ENCODE data around the gene STKLD1.

Gene STKLD1

GRCh38 chr9:133403766-133404453, 27.7 kb downstream of the STKLD1 start:
- H3K27ac ChIP-seq: no peak overlapping the region
- H3K27me3 ChIP-seq (ENCODE audit: insufficient read depth, low read depth, severe bottlenecking): no peaks in the 10 kb centered on the region
- TF ChIP-seq, protein P1, sequence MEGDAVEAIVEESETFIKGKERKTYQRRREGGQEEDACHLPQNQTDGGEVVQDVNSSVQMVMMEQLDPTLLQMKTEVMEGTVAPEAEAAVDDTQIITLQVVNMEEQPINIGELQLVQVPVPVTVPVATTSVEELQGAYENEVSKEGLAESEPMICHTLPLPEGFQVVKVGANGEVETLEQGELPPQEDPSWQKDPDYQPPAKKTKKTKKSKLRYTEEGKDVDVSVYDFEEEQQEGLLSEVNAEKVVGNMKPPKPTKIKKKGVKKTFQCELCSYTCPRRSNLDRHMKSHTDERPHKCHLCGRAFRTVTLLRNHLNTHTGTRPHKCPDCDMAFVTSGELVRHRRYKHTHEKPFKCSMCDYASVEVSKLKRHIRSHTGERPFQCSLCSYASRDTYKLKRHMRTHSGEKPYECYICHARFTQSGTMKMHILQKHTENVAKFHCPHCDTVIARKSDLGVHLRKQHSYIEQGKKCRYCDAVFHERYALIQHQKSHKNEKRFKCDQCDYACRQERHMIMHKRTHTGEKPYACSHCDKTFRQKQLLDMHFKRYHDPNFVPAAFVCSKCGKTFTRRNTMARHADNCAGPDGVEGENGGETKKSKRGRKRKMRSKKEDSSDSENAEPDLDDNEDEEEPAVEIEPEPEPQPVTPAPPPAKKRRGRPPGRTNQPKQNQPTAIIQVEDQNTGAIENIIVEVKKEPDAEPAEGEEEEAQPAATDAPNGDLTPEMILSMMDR (IDR thresholded peaks at IDR 0.05; ENCODE audit: low read depth, low read length): peak; percentile 71
- H3K9me3 ChIP-seq (ENCODE audit: severe bottlenecking): no peaks in the 10 kb centered on the region
- H3K4me3 ChIP-seq (ENCODE audit: low read depth, low read length): no peak overlapping the region
- peaks cover 45% of the 10 kb centered on the region for H3K36me3 ChIP-seq
- DNase-seq: peak; percentile 51

DNA sequence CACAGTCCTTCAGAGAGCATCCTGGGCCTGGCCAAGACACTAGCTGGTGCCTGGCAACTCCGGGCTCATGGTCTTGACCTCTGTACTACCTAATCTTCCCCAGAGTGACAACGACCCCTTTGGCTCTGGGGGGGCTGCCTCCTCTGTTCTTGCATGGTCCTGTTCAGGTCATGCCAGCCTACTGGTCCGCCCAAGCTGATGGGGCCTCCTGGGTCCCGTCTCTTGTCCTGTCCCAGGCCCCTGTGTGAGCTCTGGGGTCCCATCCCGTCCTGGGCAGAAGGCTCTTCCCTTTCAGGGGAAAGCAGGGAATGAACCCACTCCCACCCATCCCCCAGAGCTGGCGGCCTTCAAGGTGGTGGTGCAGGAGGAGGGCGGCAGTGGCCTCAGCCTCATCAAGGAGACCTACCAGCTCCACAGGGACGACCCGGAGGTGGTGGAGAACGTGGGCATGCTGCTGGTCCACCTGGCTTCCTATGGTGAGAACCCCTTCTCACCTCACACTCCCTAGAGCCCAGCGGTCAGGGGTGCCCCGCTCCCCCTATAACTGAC, 28.4 kb downstream of the STKLD1 start:
- H3K36me3 ChIP-seq: peaks cover 49% of the 10 kb centered on the region
- TF ChIP-seq, protein P1 (IDR thresholded peaks at IDR 0.05; ENCODE audit: low read depth, low read length): no peak
- no peak overlapping the region for H3K4me3 ChIP-seq (ENCODE audit: low read depth, low read length)
- no peaks in the 10 kb centered on the region for H3K27me3 ChIP-seq (ENCODE audit: insufficient read depth, low read depth, severe bottlenecking)
- H3K27ac ChIP-seq: no peak overlapping the region
- H3K9me3 ChIP-seq (ENCODE audit: severe bottlenecking): no peaks in the 10 kb centered on the region
- no peak for DNase-seq

DNA sequence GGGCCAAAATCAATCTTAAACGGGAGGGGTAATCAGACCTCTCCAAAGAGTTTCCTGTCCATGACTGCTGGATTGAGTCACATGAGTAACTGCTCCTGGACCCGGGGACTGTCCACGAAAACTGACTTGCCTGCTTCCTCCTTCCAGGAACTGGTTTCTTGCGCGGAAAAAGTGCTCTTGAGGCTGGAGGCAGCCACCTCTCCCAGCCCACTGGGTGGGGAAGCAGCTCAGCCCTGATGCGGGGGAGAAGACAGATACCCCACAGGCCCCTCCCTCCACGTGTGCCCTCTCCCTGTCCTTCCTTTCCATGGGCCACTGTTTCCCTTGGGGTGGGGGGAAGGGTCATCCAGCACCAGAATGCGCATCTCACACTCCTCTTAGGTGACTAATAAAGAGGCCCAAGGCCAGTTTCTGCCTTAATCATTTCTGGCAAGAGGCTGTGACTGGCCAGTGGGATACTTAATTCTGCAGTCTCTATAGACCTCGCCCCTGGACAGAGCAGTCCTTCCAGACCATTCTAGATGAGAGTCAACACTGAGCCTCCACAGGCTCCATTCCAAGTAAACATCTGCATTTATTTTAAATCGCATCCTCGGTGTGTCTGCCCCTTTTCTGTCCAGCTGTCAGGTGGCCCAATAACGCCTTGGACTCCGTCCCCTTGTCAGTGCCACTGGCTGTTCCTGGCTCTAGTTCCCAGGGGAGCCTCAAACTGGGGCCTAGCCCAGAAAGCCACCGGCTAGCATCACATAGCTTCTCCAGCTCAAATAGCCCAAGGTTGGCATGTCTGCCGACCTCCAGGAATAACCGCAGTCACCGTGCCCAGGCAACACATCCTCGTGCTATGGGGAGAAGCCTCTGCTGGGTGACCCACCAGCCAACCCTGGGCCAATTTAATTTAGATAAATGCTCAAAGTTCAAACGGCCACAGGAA, 29.6 kb downstream of the STKLD1 start:
- no peaks in the 10 kb centered on the region for H3K27me3 ChIP-seq (ENCODE audit: insufficient read depth, low read depth, severe bottlenecking)
- peaks cover 58% of the 10 kb centered on the region for H3K36me3 ChIP-seq
- no peak overlapping the region for H3K27ac ChIP-seq
- TF ChIP-seq, protein P1 (IDR thresholded peaks at IDR 0.05; ENCODE audit: low read depth, low read length): no peak
- no peak overlapping the region for H3K4me3 ChIP-seq (ENCODE audit: low read depth, low read length)
- no peaks in the 10 kb centered on the region for H3K9me3 ChIP-seq (ENCODE audit: severe bottlenecking)
- DNase-seq: no peak

DNA sequence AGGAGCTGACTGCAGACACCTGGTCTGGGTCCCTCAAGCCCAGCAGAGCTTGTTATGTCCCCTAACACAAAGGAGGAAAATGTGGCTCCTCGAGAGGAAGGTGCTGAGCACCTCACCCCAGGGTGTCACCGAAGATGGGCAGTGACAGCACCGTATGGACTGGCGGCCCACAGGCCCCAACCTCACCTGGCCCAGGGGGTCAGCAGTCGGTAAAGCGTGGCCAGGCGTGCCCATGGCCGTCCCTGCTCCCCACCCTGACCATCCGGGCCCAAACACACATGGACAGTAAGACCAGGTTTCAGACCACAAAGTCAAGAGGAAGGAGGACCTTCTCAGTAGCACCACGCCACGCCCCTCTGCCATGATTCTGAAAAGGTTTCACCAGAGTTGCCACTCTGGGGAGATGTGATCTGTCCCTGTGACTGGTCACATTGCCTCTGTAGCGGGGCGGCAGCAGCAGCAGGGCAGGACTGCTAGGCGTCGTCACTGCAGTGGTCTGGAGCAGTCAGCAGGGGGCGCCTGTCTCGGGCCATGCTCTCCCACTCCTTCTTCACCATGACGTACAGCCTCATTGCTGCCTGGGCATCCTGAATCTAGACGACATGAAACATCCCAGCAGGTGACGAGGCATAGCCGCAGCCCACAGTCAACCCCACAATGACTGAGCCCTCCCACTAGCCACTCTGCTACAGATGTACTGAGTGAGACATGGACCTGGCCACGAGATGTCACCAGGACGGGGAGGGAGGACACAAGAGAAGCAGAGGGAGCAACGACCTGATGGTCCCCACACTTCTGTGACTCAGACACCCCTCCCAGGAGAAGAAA, 30.5 kb downstream of the STKLD1 start:
- Histone ChIP-seq H3K4me3 (ENCODE audit: low read depth, low read length) (no peak overlapping the region), H3K36me3 (peaks cover 65% of the 10 kb centered on the region), H3K9me3 (ENCODE audit: severe bottlenecking) (no peaks in the 10 kb centered on the region), H3K27me3 (ENCODE audit: insufficient read depth, low read depth, severe bottlenecking) (no peaks in the 10 kb centered on the region), H3K27ac (no peak overlapping the region)
- TF ChIP-seq, protein P1 (IDR thresholded peaks at IDR 0.05; ENCODE audit: low read depth, low read length): peak; percentile 98
- peak; percentile 79 for DNase-seq

DNA sequence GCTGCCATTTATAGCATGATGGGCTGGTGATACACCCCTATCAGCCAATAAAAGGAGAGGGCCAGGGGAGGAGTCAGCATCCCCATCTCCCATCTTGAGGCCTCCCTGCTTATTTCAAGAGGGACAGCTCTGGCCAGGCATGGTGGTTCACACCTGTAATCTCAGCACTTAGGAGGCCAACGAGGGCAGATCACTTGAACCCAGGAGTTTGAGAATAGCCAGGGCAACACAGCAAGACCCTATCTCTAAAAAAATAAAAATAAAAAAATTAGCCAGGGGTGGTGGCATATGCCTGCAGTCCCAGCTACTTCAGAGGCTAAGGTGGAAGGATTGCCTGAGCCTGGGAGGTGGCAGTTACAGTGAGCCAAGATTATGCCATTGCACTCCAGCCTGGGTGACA, 31.9 kb downstream of the STKLD1 start:
- Histone ChIP-seq H3K36me3 (peaks cover 66% of the 10 kb centered on the region), H3K9me3 (ENCODE audit: severe bottlenecking) (no peaks in the 10 kb centered on the region), H3K27ac (no peak overlapping the region)

More for the DNA sequence above, 31.9 kb downstream of the STKLD1 start:
- TF ChIP-seq, protein P1 (IDR thresholded peaks at IDR 0.05; ENCODE audit: low read depth, low read length): no peak
- Histone ChIP-seq H3K27me3 (ENCODE audit: insufficient read depth, low read depth, severe bottlenecking) (no peaks in the 10 kb centered on the region), H3K4me3 (ENCODE audit: low read depth, low read length) (no peak overlapping the region)
- DNase-seq: no peak

Measured in WERI-Rb-1 (cell line).